ENCODE measurements around the gene SUGCT. TPM values are rescaled to one million over a fixed set of nuclear protein-coding genes. Genes with fewer than 3 reads are reported as not detected.

Gene SUGCT
- 7.4 and 8.1 TPM in 2 replicates for total RNA-seq (2012; rRNA removed)

- Histone ChIP-seq H3K4me2 (ENCODE audit: low read length) (peak within 1 kb of the TSS; percentile 96), H3K4me3 (ENCODE audit: low read length) (peak within 1 kb of the TSS; percentile 84), H3K27me3 (ENCODE audit: control insufficient read depth, insufficient read depth, low read length) (no peaks in the 10 kb centered on the region), H3K9ac (ENCODE audit: low read depth, low read length) (peak within 1 kb of the TSS; percentile 99), H3K36me3 (ENCODE audit: insufficient read depth, low read length) (peaks cover 5% of the 10 kb centered on the region), H3K9me3 (replicated peaks; ENCODE audit: low read length) (no peaks in the 10 kb centered on the region), H3K4me1 (ENCODE audit: control insufficient read depth, insufficient read depth, low read length) (peaks cover 11% of the 10 kb centered on the region)
Observed at GRCh38 chr7:40134428-40135316, at the start of gene SUGCT, which contains the start of gene MPLKIP. SUGCT (plus strand) TSS chr7:40135005. MPLKIP (minus strand) TSS chr7:40134622; CDS start chr7:40134567, 55 bp downstream.

DNA sequence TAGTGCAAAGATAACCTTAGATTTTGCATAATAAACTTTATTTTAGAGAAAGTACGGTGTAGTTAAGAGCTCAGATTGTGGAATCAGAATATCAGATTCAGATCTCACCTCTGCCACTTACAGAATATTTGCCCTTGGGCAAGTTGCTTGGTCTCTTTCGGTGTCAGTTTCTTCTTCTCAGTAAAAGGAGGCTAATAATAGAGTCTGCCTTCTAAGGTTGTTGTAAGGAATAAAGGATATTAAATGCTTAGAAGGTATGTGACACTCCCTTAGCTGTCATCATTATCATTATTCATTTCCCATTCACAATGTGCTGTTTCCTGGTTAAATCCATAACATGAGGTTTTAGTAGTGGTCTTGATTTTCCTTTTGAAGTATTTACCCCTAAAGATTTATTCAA is 42.6 kb upstream of the SUGCT start:
- Histone ChIP-seq H3K36me3 (ENCODE audit: insufficient read depth, low read length) (peaks cover 60% of the 10 kb centered on the region), H3K4me1 (ENCODE audit: control insufficient read depth, insufficient read depth, low read length) (no peaks in the 10 kb centered on the region), H3K9ac (ENCODE audit: low read depth, low read length) (no peak overlapping the region), H3K4me3 (ENCODE audit: low read length) (no peak overlapping the region), H3K4me2 (ENCODE audit: low read length) (no peak overlapping the region), H3K27me3 (ENCODE audit: control insufficient read depth, insufficient read depth, low read length) (no peaks in the 10 kb centered on the region), H3K9me3 (replicated peaks; ENCODE audit: low read length) (no peaks in the 10 kb centered on the region)

DNA sequence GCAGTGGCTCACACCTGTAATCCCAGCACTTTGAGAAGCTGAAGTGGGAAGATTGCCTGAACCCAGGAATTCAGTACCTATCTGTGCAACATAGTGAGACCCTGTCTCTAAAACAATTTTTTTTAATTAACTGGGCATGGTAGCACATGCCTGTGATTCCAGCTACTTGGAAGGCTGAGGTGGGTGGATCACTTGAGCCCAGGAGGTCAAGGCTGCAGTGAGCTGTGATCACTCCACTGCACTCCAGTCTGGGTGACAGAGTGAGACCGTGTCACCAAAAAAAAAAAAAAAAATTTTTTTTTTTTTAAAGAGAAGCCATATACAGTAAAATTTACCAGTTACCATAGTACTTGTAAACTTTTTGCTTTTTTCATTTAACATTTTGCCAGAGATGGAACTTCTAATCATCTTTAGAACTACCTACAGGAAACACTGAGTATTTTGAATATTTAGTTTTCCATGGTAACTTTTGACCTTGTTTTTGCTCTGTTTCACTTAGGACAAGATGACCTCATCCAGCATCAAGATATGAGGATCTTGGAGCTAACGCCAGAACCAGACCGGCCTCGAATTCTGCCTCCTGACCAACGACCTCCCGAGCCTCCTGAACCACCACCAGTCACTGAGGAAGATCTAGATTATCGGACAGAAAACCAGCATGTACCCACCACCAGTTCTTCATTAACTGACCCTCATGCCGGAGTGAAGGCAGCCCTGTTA is 41.0 kb upstream of the SUGCT start:
- Histone ChIP-seq H3K4me2 (ENCODE audit: low read length) (no peak overlapping the region), H3K9me3 (replicated peaks; ENCODE audit: low read length) (no peaks in the 10 kb centered on the region), H3K4me3 (ENCODE audit: low read length) (no peak overlapping the region), H3K27me3 (ENCODE audit: control insufficient read depth, insufficient read depth, low read length) (no peaks in the 10 kb centered on the region), H3K4me1 (ENCODE audit: control insufficient read depth, insufficient read depth, low read length) (no peaks in the 10 kb centered on the region), H3K36me3 (ENCODE audit: insufficient read depth, low read length) (peaks cover 51% of the 10 kb centered on the region), H3K9ac (ENCODE audit: low read depth, low read length) (no peak overlapping the region)

- no peak overlapping the region for H3K4me2 ChIP-seq (ENCODE audit: low read length)
- H3K4me1 ChIP-seq (ENCODE audit: control insufficient read depth, insufficient read depth, low read length), result no peaks in the 10 kb centered on the region
- H3K27me3 ChIP-seq (ENCODE audit: control insufficient read depth, insufficient read depth, low read length), result no peaks in the 10 kb centered on the region
- H3K36me3 ChIP-seq (ENCODE audit: insufficient read depth, low read length), result peaks cover 42% of the 10 kb centered on the region
- H3K9ac ChIP-seq (ENCODE audit: low read depth, low read length), result no peak overlapping the region
- no peaks in the 10 kb centered on the region for H3K9me3 ChIP-seq (replicated peaks; ENCODE audit: low read length)
- no peak overlapping the region for H3K4me3 ChIP-seq (ENCODE audit: low read length)
Observed at GRCh38 chr7:40095230-40095629, 39.6 kb upstream of the SUGCT start.

DNA sequence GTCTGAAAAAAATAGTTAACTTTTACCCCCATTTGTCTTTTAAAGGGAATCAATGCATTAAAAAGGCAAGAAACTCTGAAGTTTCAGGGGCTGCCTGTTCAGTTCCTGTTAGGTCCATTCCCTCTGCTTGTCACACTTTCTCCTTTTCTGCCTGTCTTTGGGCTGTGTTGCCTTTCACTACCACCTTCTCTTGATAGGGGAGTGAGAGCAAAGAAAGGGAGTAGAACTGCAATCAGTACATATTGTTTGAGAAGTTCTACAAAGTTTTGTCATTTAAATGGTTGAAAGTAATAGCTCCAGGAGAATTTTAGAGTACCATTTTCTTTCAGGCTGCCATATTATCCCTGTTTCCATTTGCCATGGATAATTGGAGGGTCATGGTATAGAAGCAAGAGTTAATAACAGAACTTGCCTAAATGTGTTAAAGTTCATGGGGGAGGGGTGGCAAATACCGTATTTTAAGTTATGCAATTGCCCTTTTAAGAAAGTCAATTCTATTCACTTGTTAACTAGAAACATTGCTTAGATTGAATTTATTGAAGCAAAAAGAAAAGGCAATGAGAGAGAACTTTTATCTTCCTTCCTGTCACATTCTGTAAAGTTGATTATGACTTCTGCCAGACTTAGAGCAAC is 39.0 kb upstream of the SUGCT start:
- Histone ChIP-seq H3K4me2 (ENCODE audit: low read length) (no peak overlapping the region), H3K9me3 (replicated peaks; ENCODE audit: low read length) (no peaks in the 10 kb centered on the region), H3K27me3 (ENCODE audit: control insufficient read depth, insufficient read depth, low read length) (no peaks in the 10 kb centered on the region), H3K9ac (ENCODE audit: low read depth, low read length) (no peak overlapping the region), H3K4me3 (ENCODE audit: low read length) (no peak overlapping the region), H3K4me1 (ENCODE audit: control insufficient read depth, insufficient read depth, low read length) (no peaks in the 10 kb centered on the region), H3K36me3 (ENCODE audit: insufficient read depth, low read length) (peaks cover 42% of the 10 kb centered on the region)

DNA sequence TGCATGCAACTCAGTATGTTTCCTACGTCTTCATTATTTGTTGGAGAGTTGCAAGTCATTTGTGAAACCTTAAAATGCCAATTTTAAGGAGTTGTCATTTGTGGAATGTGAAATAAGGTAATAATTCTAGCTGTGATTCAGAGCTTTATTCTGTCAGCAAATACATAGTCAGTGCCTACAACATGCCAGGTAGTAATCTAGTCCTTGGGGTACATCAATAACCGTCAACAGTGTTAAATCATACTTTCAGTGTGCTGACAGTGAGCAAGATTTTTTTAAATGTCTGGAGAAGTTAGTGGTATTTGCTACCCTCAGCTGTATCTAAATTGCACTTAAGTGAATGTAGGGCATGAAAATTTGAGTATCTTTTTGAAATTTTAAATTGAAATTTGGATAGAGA is 37.1 kb upstream of the SUGCT start:
- H3K4me1 ChIP-seq (ENCODE audit: control insufficient read depth, insufficient read depth, low read length), result no peaks in the 10 kb centered on the region
- H3K36me3 ChIP-seq (ENCODE audit: insufficient read depth, low read length), result peaks cover 34% of the 10 kb centered on the region
- no peaks in the 10 kb centered on the region for H3K9me3 ChIP-seq (replicated peaks; ENCODE audit: low read length)
- H3K9ac ChIP-seq (ENCODE audit: low read depth, low read length), result no peak overlapping the region
- no peak overlapping the region for H3K4me3 ChIP-seq (ENCODE audit: low read length)
- no peaks in the 10 kb centered on the region for H3K27me3 ChIP-seq (ENCODE audit: control insufficient read depth, insufficient read depth, low read length)
- H3K4me2 ChIP-seq (ENCODE audit: low read length), result no peak overlapping the region

DNA sequence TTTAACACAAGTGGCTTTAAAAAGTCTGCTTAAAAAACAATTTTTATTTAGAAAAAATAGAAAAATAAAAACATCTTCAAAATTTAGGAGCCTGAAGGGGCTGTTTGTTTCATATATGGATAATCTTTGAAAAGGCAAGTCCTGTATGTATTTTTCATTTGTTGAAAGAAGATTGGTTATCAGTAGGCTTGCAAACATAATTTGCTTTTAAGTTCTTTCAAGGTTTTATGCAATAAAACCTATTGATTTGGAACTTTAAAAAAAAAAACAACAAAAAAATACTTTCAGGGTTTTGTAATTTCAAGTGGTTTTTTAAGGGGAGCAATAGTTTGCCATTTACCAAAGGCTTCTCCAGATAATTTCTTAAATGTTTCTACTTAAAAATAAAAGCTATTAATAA is 36.0 kb upstream of the SUGCT start:
- Histone ChIP-seq H3K9ac (ENCODE audit: low read depth, low read length) (no peak overlapping the region), H3K36me3 (ENCODE audit: insufficient read depth, low read length) (peaks cover 27% of the 10 kb centered on the region), H3K27me3 (ENCODE audit: control insufficient read depth, insufficient read depth, low read length) (no peaks in the 10 kb centered on the region), H3K4me3 (ENCODE audit: low read length) (no peak overlapping the region), H3K4me1 (ENCODE audit: control insufficient read depth, insufficient read depth, low read length) (no peaks in the 10 kb centered on the region), H3K9me3 (replicated peaks; ENCODE audit: low read length) (no peaks in the 10 kb centered on the region), H3K4me2 (ENCODE audit: low read length) (no peak overlapping the region)

- peaks cover 17% of the 10 kb centered on the region for H3K36me3 ChIP-seq (ENCODE audit: insufficient read depth, low read length)
- no peak overlapping the region for H3K4me3 ChIP-seq (ENCODE audit: low read length)
- H3K4me1 ChIP-seq (ENCODE audit: control insufficient read depth, insufficient read depth, low read length), result no peaks in the 10 kb centered on the region
- H3K27me3 ChIP-seq (ENCODE audit: control insufficient read depth, insufficient read depth, low read length), result no peaks in the 10 kb centered on the region
- no peak overlapping the region for H3K9ac ChIP-seq (ENCODE audit: low read depth, low read length)
- H3K4me2 ChIP-seq (ENCODE audit: low read length), result no peak overlapping the region
- no peaks in the 10 kb centered on the region for H3K9me3 ChIP-seq (replicated peaks; ENCODE audit: low read length)
Observed at GRCh38 chr7:40099837-40100236, 35.0 kb upstream of the SUGCT start.

GRCh38 chr7:40101201-40101600 is 33.6 kb upstream of the SUGCT start:
- peaks cover 8% of the 10 kb centered on the region for H3K36me3 ChIP-seq (ENCODE audit: insufficient read depth, low read length)
- H3K4me1 ChIP-seq (ENCODE audit: control insufficient read depth, insufficient read depth, low read length), result no peaks in the 10 kb centered on the region
- no peak overlapping the region for H3K4me3 ChIP-seq (ENCODE audit: low read length)
- H3K9ac ChIP-seq (ENCODE audit: low read depth, low read length), result no peak overlapping the region
- no peaks in the 10 kb centered on the region for H3K9me3 ChIP-seq (replicated peaks; ENCODE audit: low read length)
- no peak overlapping the region for H3K4me2 ChIP-seq (ENCODE audit: low read length)
- H3K27me3 ChIP-seq (ENCODE audit: control insufficient read depth, insufficient read depth, low read length), result no peaks in the 10 kb centered on the region

- Histone ChIP-seq H3K27me3 (ENCODE audit: control insufficient read depth, insufficient read depth, low read length) (no peaks in the 10 kb centered on the region), H3K36me3 (ENCODE audit: insufficient read depth, low read length) (peaks cover 7% of the 10 kb centered on the region), H3K4me2 (ENCODE audit: low read length) (no peak overlapping the region), H3K9ac (ENCODE audit: low read depth, low read length) (no peak overlapping the region), H3K4me3 (ENCODE audit: low read length) (no peak overlapping the region), H3K4me1 (ENCODE audit: control insufficient read depth, insufficient read depth, low read length) (no peaks in the 10 kb centered on the region), H3K9me3 (replicated peaks; ENCODE audit: low read length) (no peaks in the 10 kb centered on the region)
Observed at GRCh38 chr7:40102897-40103296, 31.9 kb upstream of the SUGCT start.

- Histone ChIP-seq H3K27me3 (ENCODE audit: control insufficient read depth, insufficient read depth, low read length) (no peaks in the 10 kb centered on the region), H3K36me3 (ENCODE audit: insufficient read depth, low read length) (peaks cover 7% of the 10 kb centered on the region), H3K4me2 (ENCODE audit: low read length) (no peak overlapping the region), H3K9me3 (replicated peaks; ENCODE audit: low read length) (no peaks in the 10 kb centered on the region), H3K9ac (ENCODE audit: low read depth, low read length) (no peak overlapping the region), H3K4me3 (ENCODE audit: low read length) (no peak overlapping the region), H3K4me1 (ENCODE audit: control insufficient read depth, insufficient read depth, low read length) (no peaks in the 10 kb centered on the region)
Observed at GRCh38 chr7:40105879-40106473, 28.8 kb upstream of the SUGCT start.

Data from skeletal muscle satellite cell (primary cell).